ENCODE measurements around the gene DTNBP1. TPM values are rescaled to one million over a fixed set of nuclear protein-coding genes. Genes with fewer than 3 reads are reported as not detected.
"Not testable (repeated sequence)": the region's sequence is repeated elsewhere in the genome, so short reads cannot be mapped to it uniquely, and the experiment has no call there.

DTNBP1 gene
- total RNA-seq, 1 donor from 2014 or later: 20.6 TPM

DNA sequence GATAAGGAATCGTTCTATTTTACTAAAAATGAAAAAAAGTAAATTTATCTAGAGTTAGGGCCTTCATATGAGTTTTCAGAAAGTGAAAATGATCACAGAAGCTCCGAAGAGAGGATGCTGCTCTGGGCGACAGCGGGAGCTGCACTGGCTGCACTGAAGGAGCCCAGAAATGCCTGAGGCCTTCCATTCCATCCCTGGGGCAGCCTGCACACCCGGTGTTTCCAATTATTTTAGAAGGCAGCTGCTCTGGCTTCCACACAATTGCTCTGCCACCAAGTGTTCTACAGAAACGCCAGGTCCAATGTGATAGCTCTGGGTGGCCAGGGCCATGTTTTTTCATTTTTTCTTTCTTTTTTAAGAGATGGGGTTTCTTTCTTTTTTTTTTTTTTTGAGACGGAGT lies 3.6 kb downstream of the DTNBP1 start:
- H3K4me3 Mint-ChIP-seq (ENCODE audit: low read depth): no peak overlapping the region
- no peak for DNase-seq (ENCODE audit: low spot score)
- peaks cover 33% of the 10 kb centered on the region for H3K4me1 Mint-ChIP-seq (ENCODE audit: low read depth)
- peaks cover 27% of the 10 kb centered on the region for H3K36me3 Mint-ChIP-seq (ENCODE audit: low read depth)
- H3K9me3 Mint-ChIP-seq: no peaks in the 10 kb centered on the region
- intact Hi-C loops (cut with micrococcal nuclease): no loop called here
- H3K27me3 Mint-ChIP-seq (ENCODE audit: low read depth): peaks cover 7% of the 10 kb centered on the region
- H3K27ac Mint-ChIP-seq: no peak overlapping the region

DNA sequence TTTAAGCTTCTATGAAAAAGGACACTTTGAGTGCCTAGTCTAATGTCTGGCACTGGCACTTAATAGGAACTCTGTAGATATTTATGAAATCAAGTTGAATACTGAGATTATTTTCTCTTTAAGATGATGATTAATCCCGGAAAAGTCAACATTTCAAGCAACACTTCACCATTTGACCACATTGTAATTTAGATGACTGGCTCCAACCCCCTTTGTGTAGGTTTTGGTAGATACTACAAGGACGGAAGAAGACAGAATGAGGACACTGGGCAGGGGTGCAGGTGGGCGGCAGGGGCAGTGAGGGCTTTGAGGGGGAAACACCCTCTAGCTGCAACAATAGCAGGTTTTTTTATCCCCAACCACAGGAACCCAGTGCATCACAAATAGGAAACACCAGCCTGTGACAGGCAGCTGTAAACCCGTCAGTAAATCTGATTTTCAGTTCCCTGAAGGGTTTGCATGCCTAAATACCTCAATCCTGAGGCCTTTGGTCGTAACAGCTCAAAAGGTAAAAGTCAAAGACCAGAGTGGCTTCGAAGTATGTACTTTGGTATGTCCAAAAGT lies 4.6 kb downstream of the DTNBP1 start:
- H3K27me3 Mint-ChIP-seq (ENCODE audit: low read depth): no peaks in the 10 kb centered on the region
- no peak for DNase-seq (ENCODE audit: low spot score)
- H3K27ac Mint-ChIP-seq: no peak overlapping the region
- peaks cover 33% of the 10 kb centered on the region for H3K4me1 Mint-ChIP-seq (ENCODE audit: low read depth)
- intact Hi-C loops (cut with micrococcal nuclease): no loop called here
- H3K36me3 Mint-ChIP-seq (ENCODE audit: low read depth): peaks cover 27% of the 10 kb centered on the region
- no peak overlapping the region for H3K4me3 Mint-ChIP-seq (ENCODE audit: low read depth)
- H3K9me3 Mint-ChIP-seq: no peaks in the 10 kb centered on the region

DNA sequence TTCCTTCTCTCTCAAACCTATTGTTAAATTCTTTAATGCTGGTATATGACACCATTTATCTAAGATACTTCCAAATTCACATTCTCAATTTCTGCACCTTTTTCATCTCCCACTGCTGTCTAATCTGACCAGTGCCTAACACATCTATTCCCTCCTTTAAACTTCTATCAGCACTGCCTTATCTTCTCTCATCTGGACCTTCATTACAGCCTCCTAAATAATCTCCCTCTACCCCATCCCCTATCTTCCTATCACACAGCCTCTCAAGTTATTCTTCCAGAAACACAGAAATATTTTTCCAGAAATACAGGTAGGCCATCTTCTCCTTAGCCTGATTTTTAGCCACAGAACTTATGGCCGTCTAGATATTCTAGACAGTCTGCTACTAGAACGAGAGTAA lies 5.5 kb downstream of the DTNBP1 start:
- intact Hi-C loops (cut with micrococcal nuclease): no loop called here
- no peaks in the 10 kb centered on the region for H3K9me3 Mint-ChIP-seq
- no peak overlapping the region for H3K4me3 Mint-ChIP-seq (ENCODE audit: low read depth)
- no peak overlapping the region for H3K27ac Mint-ChIP-seq
- no peaks in the 10 kb centered on the region for H3K27me3 Mint-ChIP-seq (ENCODE audit: low read depth)
- peaks cover 27% of the 10 kb centered on the region for H3K36me3 Mint-ChIP-seq (ENCODE audit: low read depth)
- peaks cover 34% of the 10 kb centered on the region for H3K4me1 Mint-ChIP-seq (ENCODE audit: low read depth)
- DNase-seq (ENCODE audit: low spot score): no peak

DNA sequence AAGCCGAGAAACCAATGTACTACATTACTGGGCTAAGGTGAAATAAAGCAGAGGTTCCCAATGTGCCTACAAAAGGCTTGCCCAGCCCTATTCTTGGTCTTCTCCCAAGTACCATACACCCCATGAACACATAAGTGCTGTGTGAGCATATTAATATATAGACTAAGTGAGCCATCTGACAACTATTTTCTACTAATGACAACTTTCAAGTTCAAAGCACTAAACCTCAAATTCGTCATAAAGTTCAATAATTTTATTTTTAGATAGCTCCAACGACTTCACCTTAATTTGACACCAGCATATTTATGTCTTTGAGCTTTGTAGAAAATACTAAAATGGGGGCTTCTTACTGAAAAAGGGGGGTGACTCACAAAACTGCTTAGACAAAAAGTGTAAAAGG lies 6.7 kb downstream of the DTNBP1 start:
- Mint-ChIP-seq H3K4me1 (ENCODE audit: low read depth) (peaks cover 32% of the 10 kb centered on the region), H3K4me3 (ENCODE audit: low read depth) (no peak overlapping the region), H3K27ac (no peak overlapping the region), H3K36me3 (ENCODE audit: low read depth) (peaks cover 28% of the 10 kb centered on the region), H3K27me3 (ENCODE audit: low read depth) (no peaks in the 10 kb centered on the region), H3K9me3 (no peaks in the 10 kb centered on the region)
- no peak for DNase-seq (ENCODE audit: low spot score)
- intact Hi-C loops (cut with micrococcal nuclease): no loop called here

DNA sequence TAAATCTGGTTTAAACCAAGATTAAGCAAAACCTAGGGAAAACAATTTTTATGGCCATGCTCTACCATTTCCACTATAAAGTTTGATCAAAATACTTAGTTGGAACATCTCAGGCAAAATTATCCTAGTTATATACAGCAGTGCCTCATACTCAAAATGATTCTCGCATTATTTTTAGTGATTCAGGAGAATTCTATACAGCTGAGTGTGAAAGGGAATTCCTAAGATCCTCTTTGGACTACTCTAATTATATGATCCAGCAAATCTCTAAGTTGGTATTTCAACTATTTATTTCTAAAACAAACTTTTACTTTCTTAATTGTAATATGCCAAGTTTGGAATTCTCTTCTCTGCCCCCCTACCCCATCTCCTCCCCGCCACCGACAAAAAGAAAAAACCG lies 8.6 kb downstream of the DTNBP1 start:
- Mint-ChIP-seq H3K9me3 (no peaks in the 10 kb centered on the region), H3K4me1 (ENCODE audit: low read depth) (peaks cover 29% of the 10 kb centered on the region), H3K27me3 (ENCODE audit: low read depth) (no peaks in the 10 kb centered on the region), H3K36me3 (ENCODE audit: low read depth) (peaks cover 34% of the 10 kb centered on the region), H3K27ac (no peak overlapping the region), H3K4me3 (ENCODE audit: low read depth) (no peak overlapping the region)
- intact Hi-C loops (cut with micrococcal nuclease): no loop called here
- no peak for DNase-seq (ENCODE audit: low spot score)

DNA sequence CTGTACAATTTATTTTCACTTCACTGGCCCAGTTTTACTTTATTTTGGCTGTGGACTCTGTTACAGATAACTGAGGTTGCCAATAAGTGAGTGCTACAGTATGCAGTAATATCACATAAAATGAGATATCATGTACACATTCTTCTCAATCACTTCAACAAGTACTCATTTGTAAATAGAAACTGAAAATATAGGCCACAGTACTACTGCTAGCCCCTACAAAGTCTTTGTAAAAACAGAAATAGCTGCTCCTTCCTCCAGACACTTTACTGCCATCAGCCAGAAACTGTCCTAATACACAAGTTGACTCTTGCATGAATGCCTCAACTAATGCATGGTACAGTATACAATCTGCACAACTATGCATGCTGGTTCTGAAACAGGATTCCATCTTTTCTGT lies 9.2 kb downstream of the DTNBP1 start:
- no peak for DNase-seq (ENCODE audit: low spot score)
- intact Hi-C loops (cut with micrococcal nuclease): no loop called here
- H3K36me3 Mint-ChIP-seq (ENCODE audit: low read depth): peaks cover 36% of the 10 kb centered on the region
- H3K9me3 Mint-ChIP-seq: no peaks in the 10 kb centered on the region
- no peak overlapping the region for H3K4me3 Mint-ChIP-seq (ENCODE audit: low read depth)
- peaks cover 29% of the 10 kb centered on the region for H3K4me1 Mint-ChIP-seq (ENCODE audit: low read depth)
- no peaks in the 10 kb centered on the region for H3K27me3 Mint-ChIP-seq (ENCODE audit: low read depth)
- peak overlapping the region; percentile 19 for H3K27ac Mint-ChIP-seq

DNA sequence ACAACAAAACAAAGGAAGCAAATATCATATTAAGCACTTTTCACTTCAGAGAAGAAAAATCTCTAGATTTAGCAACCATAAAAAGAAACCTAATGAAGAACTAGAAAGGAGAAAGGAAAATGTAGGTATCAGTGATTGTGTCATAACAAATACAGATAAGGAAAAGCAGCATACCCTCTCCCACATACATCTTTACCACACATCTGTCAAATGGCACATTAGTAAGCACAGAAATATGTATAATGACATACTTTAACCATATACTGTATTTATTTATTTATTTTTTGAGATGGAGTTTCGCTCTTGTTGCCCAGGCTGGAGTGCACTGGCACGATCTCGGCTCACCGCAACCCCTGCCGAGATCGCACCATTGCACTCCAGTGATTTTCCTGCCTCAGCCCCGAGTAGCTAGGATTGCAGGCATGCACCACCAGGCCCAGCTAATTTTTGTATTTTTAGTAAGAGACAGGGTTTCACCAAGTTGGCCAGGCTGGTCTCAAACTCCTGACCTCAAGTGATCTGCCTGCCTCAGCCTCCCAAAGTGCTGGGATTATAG lies 12.7 kb downstream of the DTNBP1 start:
- intact Hi-C loops (cut with micrococcal nuclease); DNase-seq (ENCODE audit: low spot score): not testable (repeated sequence)
- peaks cover 26% of the 10 kb centered on the region for H3K4me1 Mint-ChIP-seq (ENCODE audit: low read depth)

DNA sequence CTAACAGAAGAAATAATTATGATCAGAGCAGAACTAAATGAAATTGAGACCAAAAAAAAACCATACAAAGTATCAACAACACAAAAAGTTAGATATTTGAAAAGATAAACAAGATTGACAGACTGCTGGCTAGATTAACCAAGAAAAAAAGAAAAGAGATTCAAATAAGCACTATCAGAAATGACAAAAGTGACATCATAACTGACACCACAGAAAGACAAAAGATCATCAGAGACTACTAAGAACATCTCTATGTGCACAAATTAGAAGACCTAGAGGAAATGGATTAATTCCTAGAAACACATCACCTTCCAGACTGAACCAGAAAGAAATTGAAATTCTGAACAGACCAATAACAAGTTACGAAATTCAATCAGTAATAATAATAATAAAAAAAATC lies 17.9 kb downstream of the DTNBP1 start:
- no peak overlapping the region for H3K27ac Mint-ChIP-seq
- H3K4me3 Mint-ChIP-seq (ENCODE audit: low read depth): no peak overlapping the region
- H3K9me3 Mint-ChIP-seq: peaks cover 51% of the 10 kb centered on the region
- intact Hi-C loops (cut with micrococcal nuclease): no loop called here
- no peaks in the 10 kb centered on the region for H3K27me3 Mint-ChIP-seq (ENCODE audit: low read depth)
- DNase-seq (ENCODE audit: low spot score): no peak
- H3K4me1 Mint-ChIP-seq (ENCODE audit: low read depth): peaks cover 16% of the 10 kb centered on the region
- peaks cover 86% of the 10 kb centered on the region for H3K36me3 Mint-ChIP-seq (ENCODE audit: low read depth)

More for the DNA sequence above, 12.7 kb downstream of the DTNBP1 start:
- Mint-ChIP-seq H3K9me3 (peaks cover 25% of the 10 kb centered on the region), H3K36me3 (ENCODE audit: low read depth) (peaks cover 60% of the 10 kb centered on the region)
- H3K27me3 Mint-ChIP-seq (ENCODE audit: low read depth); H3K27ac Mint-ChIP-seq; H3K4me3 Mint-ChIP-seq (ENCODE audit: low read depth): not testable (repeated sequence)

DNA sequence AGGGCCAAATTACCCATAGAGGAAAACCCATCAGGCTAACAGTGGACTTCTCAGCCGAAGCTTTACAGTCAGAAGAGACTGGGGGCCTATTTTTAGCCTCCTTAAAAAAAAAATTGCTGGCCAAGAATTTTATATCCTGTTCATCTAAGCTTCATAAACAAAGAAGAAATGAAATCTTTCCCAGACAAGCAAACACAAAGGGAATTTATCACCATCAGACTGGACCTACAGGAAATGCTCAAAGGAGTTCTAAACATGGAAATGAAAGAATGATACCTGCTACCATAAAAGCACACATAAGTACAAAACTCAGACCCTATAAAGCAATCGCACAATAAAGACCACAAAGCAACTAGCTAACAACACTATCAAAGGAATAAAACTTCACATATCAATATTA lies 19.3 kb downstream of the DTNBP1 start:
- no peak overlapping the region for H3K27ac Mint-ChIP-seq
- DNase-seq (ENCODE audit: low spot score): no peak
- H3K27me3 Mint-ChIP-seq (ENCODE audit: low read depth): no peaks in the 10 kb centered on the region
- H3K4me1 Mint-ChIP-seq (ENCODE audit: low read depth): peaks cover 14% of the 10 kb centered on the region
- H3K9me3 Mint-ChIP-seq: peaks cover 51% of the 10 kb centered on the region
- no peak overlapping the region for H3K4me3 Mint-ChIP-seq (ENCODE audit: low read depth)
- intact Hi-C loops (cut with micrococcal nuclease): no loop called here
- peaks cover 81% of the 10 kb centered on the region for H3K36me3 Mint-ChIP-seq (ENCODE audit: low read depth)

DNA sequence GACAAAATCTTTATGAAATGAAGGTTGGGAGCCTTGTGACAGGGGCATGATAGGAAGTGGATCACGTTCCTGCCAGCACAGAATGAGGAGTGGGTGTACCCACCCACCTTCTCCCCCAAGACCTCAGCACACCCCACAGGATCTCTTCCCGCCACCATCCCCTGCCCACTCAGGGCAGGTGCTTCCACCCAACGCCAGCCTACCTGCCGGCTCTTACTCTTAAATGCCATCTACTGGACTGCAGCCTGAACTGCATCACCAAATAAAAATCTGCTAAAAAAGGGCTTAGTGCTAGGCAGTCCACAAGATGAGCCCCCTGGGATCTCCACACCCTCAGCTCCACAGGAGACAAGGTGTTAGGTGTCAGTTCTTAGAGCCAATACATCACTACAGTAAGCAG lies 20.6 kb downstream of the DTNBP1 start:
- no peaks in the 10 kb centered on the region for H3K27me3 Mint-ChIP-seq (ENCODE audit: low read depth)
- DNase-seq (ENCODE audit: low spot score): no peak
- intact Hi-C loops (cut with micrococcal nuclease): no loop called here
- peaks cover 76% of the 10 kb centered on the region for H3K36me3 Mint-ChIP-seq (ENCODE audit: low read depth)
- peaks cover 45% of the 10 kb centered on the region for H3K9me3 Mint-ChIP-seq
- H3K27ac Mint-ChIP-seq: no peak overlapping the region
- H3K4me1 Mint-ChIP-seq (ENCODE audit: low read depth): peaks cover 14% of the 10 kb centered on the region
- H3K4me3 Mint-ChIP-seq (ENCODE audit: low read depth): no peak overlapping the region

DNA sequence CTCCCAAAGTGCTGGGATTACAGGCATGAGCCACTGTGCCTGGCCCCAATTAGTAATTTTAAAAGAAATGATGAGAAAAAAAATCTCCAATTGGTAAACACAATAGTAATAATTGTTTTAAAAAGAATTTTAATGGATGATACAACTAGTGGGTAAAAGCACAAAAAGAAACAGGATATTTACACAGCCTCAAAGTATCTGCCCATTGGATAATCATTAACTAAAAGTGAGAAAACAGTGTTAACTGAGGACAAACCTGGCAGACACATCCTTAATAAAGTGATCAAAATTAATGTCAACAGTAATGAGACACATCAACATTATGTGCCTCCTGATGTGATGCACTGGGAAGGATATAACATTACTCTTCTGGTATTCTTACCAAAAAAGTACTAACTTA lies 24.5 kb downstream of the DTNBP1 start:
- Mint-ChIP-seq H3K36me3 (ENCODE audit: low read depth) (peaks cover 69% of the 10 kb centered on the region), H3K27ac (no peak overlapping the region), H3K4me1 (ENCODE audit: low read depth) (peaks cover 4% of the 10 kb centered on the region), H3K9me3 (peaks cover 9% of the 10 kb centered on the region), H3K27me3 (ENCODE audit: low read depth) (no peaks in the 10 kb centered on the region), H3K4me3 (ENCODE audit: low read depth) (no peak overlapping the region)
- intact Hi-C loops (cut with micrococcal nuclease): no loop called here
- DNase-seq (ENCODE audit: low spot score): no peak

DNA sequence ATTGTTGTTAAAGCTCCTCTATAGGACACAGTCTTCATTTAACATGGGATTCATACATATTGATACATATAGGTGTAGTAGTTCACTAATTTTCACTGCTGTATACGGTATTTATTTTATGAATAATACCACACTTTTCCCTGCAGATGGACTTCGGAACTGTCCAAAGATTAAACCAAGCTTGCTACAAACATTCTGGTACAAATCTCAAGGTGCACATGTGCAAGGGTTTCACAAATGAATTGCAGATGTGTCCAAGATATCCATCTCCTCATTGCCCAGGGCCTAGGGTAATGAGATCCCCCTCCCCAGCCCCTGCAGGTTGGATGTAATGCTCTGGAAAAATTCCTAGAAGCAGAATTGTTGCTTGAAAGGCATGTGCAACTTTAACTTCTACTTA lies 31.4 kb downstream of the DTNBP1 start:
- H3K4me1 Mint-ChIP-seq (ENCODE audit: low read depth): peaks cover 35% of the 10 kb centered on the region
- DNase-seq (ENCODE audit: low spot score): no peak
- peaks cover 36% of the 10 kb centered on the region for H3K36me3 Mint-ChIP-seq (ENCODE audit: low read depth)
- H3K27ac Mint-ChIP-seq: no peak overlapping the region
- intact Hi-C loops (cut with micrococcal nuclease): no loop called here
- H3K9me3 Mint-ChIP-seq: no peaks in the 10 kb centered on the region
- H3K27me3 Mint-ChIP-seq (ENCODE audit: low read depth): no peaks in the 10 kb centered on the region
- no peak overlapping the region for H3K4me3 Mint-ChIP-seq (ENCODE audit: low read depth)

DNA sequence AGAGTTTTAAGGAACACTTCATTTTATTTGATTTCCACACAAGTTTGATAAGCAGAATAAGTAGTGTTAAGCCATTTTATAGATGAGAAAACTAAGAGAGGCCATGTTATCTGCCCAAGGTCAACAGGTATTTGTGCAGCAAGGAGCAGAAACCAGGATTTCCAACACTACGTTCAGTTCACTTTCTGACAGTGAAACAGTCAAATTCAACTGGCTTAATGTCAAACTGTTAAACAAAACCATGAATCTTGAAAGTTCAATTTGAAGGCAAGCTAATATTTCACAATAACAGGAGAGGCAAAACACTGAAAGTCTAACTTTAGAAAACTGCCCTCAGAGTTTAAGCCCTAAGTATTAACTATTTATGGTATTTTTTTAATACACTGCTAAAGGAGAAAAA lies 32.6 kb downstream of the DTNBP1 start:
- peaks cover 34% of the 10 kb centered on the region for H3K36me3 Mint-ChIP-seq (ENCODE audit: low read depth)

DNA sequence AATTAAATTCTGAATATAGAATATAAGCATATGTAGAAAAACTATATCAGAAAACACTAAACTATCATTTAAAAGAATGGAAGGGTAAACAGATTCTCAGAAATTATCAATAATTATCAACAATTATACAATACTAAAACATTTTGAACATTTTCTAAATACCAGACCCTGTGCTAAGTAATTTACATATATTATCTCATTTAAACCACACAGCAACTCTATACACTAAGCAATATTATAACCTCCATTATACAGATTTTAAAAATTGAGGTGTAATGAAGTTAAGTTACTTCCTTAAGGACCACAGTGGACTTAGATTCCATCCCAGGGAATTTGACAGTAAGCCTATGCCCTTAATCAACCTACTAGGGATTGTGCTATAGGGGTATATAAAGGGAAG lies 33.3 kb downstream of the DTNBP1 start:
- intact Hi-C loops (cut with micrococcal nuclease): loop anchor here (5.0 to 10.0 kb wide), 7 partner anchors 215 to 1715 kb away; no protein-coding TSS in a partner anchor
- peaks cover 49% of the 10 kb centered on the region for H3K4me1 Mint-ChIP-seq (ENCODE audit: low read depth)
- no peaks in the 10 kb centered on the region for H3K27me3 Mint-ChIP-seq (ENCODE audit: low read depth)
- H3K4me3 Mint-ChIP-seq (ENCODE audit: low read depth): no peak overlapping the region
- H3K27ac Mint-ChIP-seq: no peak overlapping the region
- H3K9me3 Mint-ChIP-seq: no peaks in the 10 kb centered on the region
- no peak for DNase-seq (ENCODE audit: low spot score)
- H3K36me3 Mint-ChIP-seq (ENCODE audit: low read depth): peaks cover 29% of the 10 kb centered on the region

More for the DNA sequence above, 32.6 kb downstream of the DTNBP1 start:
- peaks cover 46% of the 10 kb centered on the region for H3K4me1 Mint-ChIP-seq (ENCODE audit: low read depth)
- H3K9me3 Mint-ChIP-seq: no peaks in the 10 kb centered on the region
- no peak for DNase-seq (ENCODE audit: low spot score)
- no peak overlapping the region for H3K4me3 Mint-ChIP-seq (ENCODE audit: low read depth)
- no peaks in the 10 kb centered on the region for H3K27me3 Mint-ChIP-seq (ENCODE audit: low read depth)
- intact Hi-C loops (cut with micrococcal nuclease): no loop called here
- H3K27ac Mint-ChIP-seq: no peak overlapping the region
